ENCODE results near the gene EPM2AIP1. TPM values are rescaled to one million over a fixed set of nuclear protein-coding genes. Genes with fewer than 3 reads are reported as not detected.

The EPM2AIP1 gene
- polyA plus RNA-seq, 3 donors = 3.6 to 11.3 (median 5.8) TPM

DNA sequence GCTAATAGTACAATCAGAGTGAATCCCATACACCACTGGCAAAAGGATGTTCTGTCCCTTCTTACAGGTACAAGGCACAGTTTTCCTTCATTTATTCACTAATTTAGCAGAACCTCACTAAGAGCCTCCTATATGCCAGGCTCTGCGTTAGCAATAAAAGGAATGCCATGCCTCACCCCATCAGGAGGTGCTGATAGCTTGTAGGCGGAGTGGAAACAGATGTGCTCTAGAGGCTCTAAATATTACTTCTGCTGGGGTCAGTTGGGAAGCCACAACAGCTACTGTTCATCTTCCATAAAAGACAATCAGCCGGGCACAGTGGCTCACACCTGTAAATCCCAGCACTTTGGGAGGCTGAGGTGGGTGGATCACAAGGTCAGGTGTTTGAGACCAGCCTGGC is 24.8 kb upstream of the EPM2AIP1 start:
- Mint-ChIP-seq H3K4me1 (no peaks in the 10 kb centered on the region), H3K27ac (peak overlapping the region in 1 of 7 donors; percentile 11), H3K4me3 (no peak overlapping the region), H3K9me3 (peaks cover 0 to 1% (median 0%) of the 10 kb centered on the region in 7 donors), H3K27me3 (ENCODE audit: low read depth in 3 of 3) (peaks cover 0 to 3% (median 0%) of the 10 kb centered on the region in 3 donors), H3K36me3 (peaks cover 88 to 94% of the 10 kb centered on the region in 2 donors)
- Histone ChIP-seq H2AFZ (ENCODE audit: insufficient read depth, low read depth, low read length, poor library complexity, severe bottlenecking) (no peak overlapping the region), H3K27ac (ENCODE audit: low read depth in 1 of 2, low read length in 2 of 2) (no peak overlapping the region), H3K36me3 (replicated peaks in 1 of 2; ENCODE audit: control insufficient read depth in 1 of 2, insufficient read depth in 2 of 2, low read length in 2 of 2) (peaks cover 78 to 99% of the 10 kb centered on the region in 2 donors), H3K9ac (ENCODE audit: insufficient read depth, low read length, poor library complexity, severe bottlenecking) (no peak overlapping the region), H3K9me3 (replicated peaks in 1 of 2; ENCODE audit: control insufficient read depth in 1 of 2, insufficient read depth in 1 of 2, low read length in 2 of 2) (no peaks in the 10 kb centered on the region), H4K20me1 (ENCODE audit: insufficient read depth, low read length) (no peaks in the 10 kb centered on the region), H3K4me1 (ENCODE audit: control insufficient read depth in 1 of 2, insufficient read depth in 2 of 2, low read length in 2 of 2) (no peaks in the 10 kb centered on the region), H3K79me2 (ENCODE audit: insufficient read depth, low read length) (no peaks in the 10 kb centered on the region), H3K4me3 (replicated peaks in 1 of 3; ENCODE audit: low read depth in 2 of 3, low read length in 3 of 3) (no peak overlapping the region), H3K27me3 (ENCODE audit: control insufficient read depth in 2 of 2, insufficient read depth in 2 of 2, low read length in 2 of 2) (no peaks in the 10 kb centered on the region), H3K4me2 (replicated peaks; ENCODE audit: extremely low read depth, low read length, poor library complexity, severe bottlenecking) (no peak overlapping the region)
- intact Hi-C loops (cut with micrococcal nuclease) = no loop called here
- TF ChIP-seq, protein P1, sequence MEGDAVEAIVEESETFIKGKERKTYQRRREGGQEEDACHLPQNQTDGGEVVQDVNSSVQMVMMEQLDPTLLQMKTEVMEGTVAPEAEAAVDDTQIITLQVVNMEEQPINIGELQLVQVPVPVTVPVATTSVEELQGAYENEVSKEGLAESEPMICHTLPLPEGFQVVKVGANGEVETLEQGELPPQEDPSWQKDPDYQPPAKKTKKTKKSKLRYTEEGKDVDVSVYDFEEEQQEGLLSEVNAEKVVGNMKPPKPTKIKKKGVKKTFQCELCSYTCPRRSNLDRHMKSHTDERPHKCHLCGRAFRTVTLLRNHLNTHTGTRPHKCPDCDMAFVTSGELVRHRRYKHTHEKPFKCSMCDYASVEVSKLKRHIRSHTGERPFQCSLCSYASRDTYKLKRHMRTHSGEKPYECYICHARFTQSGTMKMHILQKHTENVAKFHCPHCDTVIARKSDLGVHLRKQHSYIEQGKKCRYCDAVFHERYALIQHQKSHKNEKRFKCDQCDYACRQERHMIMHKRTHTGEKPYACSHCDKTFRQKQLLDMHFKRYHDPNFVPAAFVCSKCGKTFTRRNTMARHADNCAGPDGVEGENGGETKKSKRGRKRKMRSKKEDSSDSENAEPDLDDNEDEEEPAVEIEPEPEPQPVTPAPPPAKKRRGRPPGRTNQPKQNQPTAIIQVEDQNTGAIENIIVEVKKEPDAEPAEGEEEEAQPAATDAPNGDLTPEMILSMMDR (IDR thresholded peaks at IDR 0.05) = no peak
- DNase-seq = no peak
- no CpG with 5 or more reads among the region's 3 CpGs for WGBS (ENCODE audit: insufficient coverage)

DNA sequence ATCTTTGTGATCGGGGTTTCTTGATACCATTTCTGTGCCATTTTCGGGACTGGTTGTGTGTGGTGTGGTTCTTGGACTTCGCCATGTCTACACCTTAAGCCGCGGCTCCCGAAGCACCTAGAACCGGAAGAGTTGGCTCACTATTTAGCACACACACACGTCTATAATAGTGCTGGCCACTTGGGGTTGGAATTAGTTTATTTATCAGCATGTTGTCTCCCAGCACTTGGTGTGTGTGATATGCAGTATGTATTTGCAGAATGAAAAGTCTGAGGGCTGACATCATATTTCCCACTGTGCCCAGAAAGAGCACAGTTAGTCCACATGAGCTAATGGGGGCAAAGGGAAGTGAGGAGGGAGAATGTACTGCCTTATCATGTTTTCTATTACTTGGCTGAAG is 24.0 kb upstream of the EPM2AIP1 start:
- Histone ChIP-seq H3K9me3 (replicated peaks in 1 of 2; ENCODE audit: control insufficient read depth in 1 of 2, insufficient read depth in 1 of 2, low read length in 2 of 2) (no peaks in the 10 kb centered on the region), H3K9ac (ENCODE audit: insufficient read depth, low read length, poor library complexity, severe bottlenecking) (no peak overlapping the region), H4K20me1 (ENCODE audit: insufficient read depth, low read length) (no peaks in the 10 kb centered on the region), H3K4me2 (replicated peaks; ENCODE audit: extremely low read depth, low read length, poor library complexity, severe bottlenecking) (no peak overlapping the region), H3K79me2 (ENCODE audit: insufficient read depth, low read length) (no peaks in the 10 kb centered on the region), H3K27me3 (ENCODE audit: control insufficient read depth in 2 of 2, insufficient read depth in 2 of 2, low read length in 2 of 2) (no peaks in the 10 kb centered on the region), H3K27ac (ENCODE audit: low read depth in 1 of 2, low read length in 2 of 2) (no peak overlapping the region), H2AFZ (ENCODE audit: insufficient read depth, low read depth, low read length, poor library complexity, severe bottlenecking) (no peak overlapping the region), H3K4me3 (replicated peaks in 1 of 3; ENCODE audit: low read depth in 2 of 3, low read length in 3 of 3) (no peak overlapping the region), H3K36me3 (replicated peaks in 1 of 2; ENCODE audit: control insufficient read depth in 1 of 2, insufficient read depth in 2 of 2, low read length in 2 of 2) (peaks cover 81 to 99% of the 10 kb centered on the region in 2 donors), H3K4me1 (ENCODE audit: control insufficient read depth in 1 of 2, insufficient read depth in 2 of 2, low read length in 2 of 2) (no peaks in the 10 kb centered on the region)
- H3K36me3 Mint-ChIP-seq = peaks cover 87 to 94% of the 10 kb centered on the region in 2 donors
- intact Hi-C loops (cut with micrococcal nuclease) = no loop called here
- no peak overlapping the region for H3K27ac Mint-ChIP-seq
- 100% methylated on average over 2 of the region's 8 CpGs for WGBS (ENCODE audit: insufficient coverage)
- no peaks in the 10 kb centered on the region for H3K9me3 Mint-ChIP-seq
- H3K4me1 Mint-ChIP-seq = no peaks in the 10 kb centered on the region
- no peak overlapping the region for H3K4me3 Mint-ChIP-seq
- TF ChIP-seq, protein P1 (IDR thresholded peaks at IDR 0.05) = no peak
- no peak for DNase-seq
- peaks cover 0 to 2% (median 0%) of the 10 kb centered on the region in 3 donors for H3K27me3 Mint-ChIP-seq (ENCODE audit: low read depth in 3 of 3)

All from CD14-positive monocyte (primary cell).